Osteoblast (primary cell): ENCODE results near the gene PUS1. TPM values are rescaled to one million over a fixed set of nuclear protein-coding genes. Genes with fewer than 3 reads are reported as not detected.

Source experiments
- DNase-seq: peaks from one replicate; pipeline ENCODE4 v3.0.0; 2011; ENCODE audit warnings: low spot score, mixed read lengths; ENCODE audit not compliant: insufficient read length; ENCODE audit errors: missing footprints
- H2AFZ ChIP-seq: 2 replicates; pipeline ENCODE4 v1.6.0; 2011; ENCODE audit warnings: mild to moderate bottlenecking, low read length
- H3K27ac ChIP-seq: 2 replicates; pipeline ENCODE4 v1.5.1; 2011; ENCODE audit warnings: mild to moderate bottlenecking, low read depth, low read length, moderate library complexity
- H3K27me3 ChIP-seq: 2 replicates; pipeline ENCODE4 v1.6.0; 2012; ENCODE audit warnings: mild to moderate bottlenecking, control low read depth, inconsistent platforms, low read length, moderate library complexity; ENCODE audit not compliant: insufficient read depth
- H3K36me3 ChIP-seq: 2 replicates; pipeline ENCODE4 v1.5.1; 2011; ENCODE audit warnings: mild to moderate bottlenecking, low read length, control low read depth, moderate library complexity; ENCODE audit not compliant: insufficient read depth
- H3K4me1 ChIP-seq: 2 replicates; pipeline ENCODE4 v1.5.1; 2011; ENCODE audit warnings: mild to moderate bottlenecking, low read length, control low read depth, moderate library complexity; ENCODE audit not compliant: insufficient read depth
- H3K4me2 ChIP-seq: 2 replicates; pipeline ENCODE4 v1.6.0; 2011; ENCODE audit warnings: mild to moderate bottlenecking, low read length; ENCODE audit not compliant: insufficient read depth
- H3K4me3 ChIP-seq: fragments of 200-600 bp; sonication (generic); 3 replicates; pipeline ENCODE4 v1.5.1; 2012; ENCODE audit warnings: mild to moderate bottlenecking, low read length, inconsistent platforms; ENCODE audit not compliant: insufficient read depth
- H3K79me2 ChIP-seq: 2 replicates; pipeline ENCODE4 v1.6.0; 2012; ENCODE audit warnings: mild to moderate bottlenecking, low read length, control low read depth, inconsistent platforms; ENCODE audit not compliant: insufficient read depth
- H3K9me3 ChIP-seq: 2 replicates; pipeline ENCODE4 v1.5.1; 2011; ENCODE audit warnings: low read depth, low read length, control low read depth
- H4K20me1 ChIP-seq: 2 replicates; pipeline ENCODE4 v1.6.0; 2012; ENCODE audit warnings: mild to moderate bottlenecking, low read length, control low read depth; ENCODE audit not compliant: insufficient read depth
- CTCF ChIP-seq: IDR thresholded peaks from 2 replicates; pipeline ENCODE4 v1.5.1; 2011; ENCODE audit warnings: mild to moderate bottlenecking, low read depth, low read length, moderate library complexity; ENCODE audit errors: extremely low read depth
- total RNA-seq: library from RNA; depleted of rRNA; stranded (reverse); fragments of >200 nt; gene quantifications from 2 replicates; pipeline ENCODE4 v1.2.3, GENCODE V29; 2012

The PUS1 gene
- total RNA-seq, 1 donor: 7.6 TPM

- no peaks in the 10 kb centered on the region for H3K4me1 ChIP-seq
- no peak for DNase-seq
- H3K4me3 ChIP-seq: no peak overlapping the region
- H3K27ac ChIP-seq: no peak overlapping the region
- TF ChIP-seq CTCF: no peak
- no peak overlapping the region for H3K4me2 ChIP-seq
- H2AFZ ChIP-seq: no peak overlapping the region
- peaks cover 77% of the 10 kb centered on the region for H3K36me3 ChIP-seq
- no peaks in the 10 kb centered on the region for H3K9me3 ChIP-seq
- peaks cover 3% of the 10 kb centered on the region for H3K79me2 ChIP-seq
- H4K20me1 ChIP-seq: no peaks in the 10 kb centered on the region
- H3K27me3 ChIP-seq: no peaks in the 10 kb centered on the region
Observed at GRCh38 chr12:131988054-131988796, 59.1 kb downstream of the PUS1 start.

- no peak for DNase-seq
- H3K79me2 ChIP-seq: peaks cover 3% of the 10 kb centered on the region
- no peaks in the 10 kb centered on the region for H3K27me3 ChIP-seq
- H4K20me1 ChIP-seq: peaks cover 3% of the 10 kb centered on the region
- no peak overlapping the region for H3K4me3 ChIP-seq
- H3K9me3 ChIP-seq: no peaks in the 10 kb centered on the region
- TF ChIP-seq CTCF: no peak
- H3K4me1 ChIP-seq: no peaks in the 10 kb centered on the region
- no peak overlapping the region for H3K27ac ChIP-seq
- H2AFZ ChIP-seq: no peak overlapping the region
- peaks cover 84% of the 10 kb centered on the region for H3K36me3 ChIP-seq
- H3K4me2 ChIP-seq: no peak overlapping the region
Observed at GRCh38 chr12:131989021-131989420, 59.9 kb downstream of the PUS1 start.

GRCh38 chr12:131990066-131990979 lies 61.2 kb downstream of the PUS1 start:
- Histone ChIP-seq H4K20me1 (peaks cover 3% of the 10 kb centered on the region), H3K4me3 (no peak overlapping the region), H3K36me3 (peaks cover 89% of the 10 kb centered on the region), H3K4me1 (no peaks in the 10 kb centered on the region), H3K27me3 (no peaks in the 10 kb centered on the region), H3K27ac (no peak overlapping the region), H3K79me2 (peaks cover 3% of the 10 kb centered on the region), H2AFZ (no peak overlapping the region), H3K4me2 (no peak overlapping the region), H3K9me3 (no peaks in the 10 kb centered on the region)
- TF ChIP-seq CTCF: no peak
- no peak for DNase-seq

- DNase-seq: no peak
- Histone ChIP-seq H3K9me3 (no peaks in the 10 kb centered on the region), H3K27ac (no peak overlapping the region), H3K4me1 (no peaks in the 10 kb centered on the region), H3K36me3 (peaks cover 87% of the 10 kb centered on the region), H3K4me2 (no peak overlapping the region), H4K20me1 (peaks cover 3% of the 10 kb centered on the region), H2AFZ (no peak overlapping the region), H3K79me2 (peaks cover 3% of the 10 kb centered on the region), H3K4me3 (no peak overlapping the region), H3K27me3 (no peaks in the 10 kb centered on the region)
- TF ChIP-seq CTCF: no peak
Observed at GRCh38 chr12:131990980-131991305, 61.9 kb downstream of the PUS1 start.
